Type B pancreatic cell (in vitro differentiated cells): ENCODE measurements around the gene PKN1. TPM values are rescaled to one million over a fixed set of nuclear protein-coding genes. Genes with fewer than 3 reads are reported as not detected.
"Not testable (repeated sequence)": the region's sequence is repeated elsewhere in the genome, so short reads cannot be mapped to it uniquely, and the experiment has no call there.

Source experiments
- DNase-seq: peaks from one replicate; pipeline ENCODE4 v3.0.0; 2021; ENCODE audit warnings: mixed read lengths; ENCODE audit not compliant: unreplicated experiment; ENCODE audit errors: extremely low spot score
- H3K27ac Mint-ChIP-seq: 2 replicates; pipeline ENCODE4 v1.8.0; 2021; ENCODE audit warnings: mild to moderate bottlenecking, mixed read lengths
- H3K27me3 Mint-ChIP-seq: 2 replicates; pipeline ENCODE4 v1.8.0; 2021; ENCODE audit warnings: mixed read lengths
- H3K36me3 Mint-ChIP-seq: 2 replicates; pipeline ENCODE4 v1.8.0; 2021; ENCODE audit warnings: mixed read lengths
- H3K4me1 Mint-ChIP-seq: one replicate; pipeline ENCODE4 v1.8.0; 2021; ENCODE audit warnings: mixed read lengths; ENCODE audit not compliant: unreplicated experiment
- H3K4me3 Mint-ChIP-seq: 2 replicates; pipeline ENCODE4 v1.8.0; 2021; ENCODE audit warnings: mild to moderate bottlenecking, mixed read lengths
- H3K9me3 Mint-ChIP-seq: 2 replicates; pipeline ENCODE4 v1.8.0; 2021; ENCODE audit warnings: mixed read lengths
- CTCF ChIP-seq: fragments of 200-600 bp; sonication (generic); conservative IDR thresholded peaks from 2 replicates; pipeline ENCODE4 v1.5.0; 2021; ENCODE audit warnings: antibody characterized with exemption, mild to moderate bottlenecking
- total RNA-seq: library from RNA; stranded (reverse); gene quantifications from 2 replicates; pipeline ENCODE4 v1.2.1, GENCODE V29; 2021; ENCODE audit warnings: low replicate concordance

Gene PKN1
- total RNA-seq, 1 donor from 2014 or later: 85.3 TPM

- TF ChIP-seq CTCF: no peak
- Mint-ChIP-seq H3K36me3 (peaks cover 25% of the 10 kb centered on the region), H3K9me3 (no peaks in the 10 kb centered on the region), H3K4me1 (no peaks in the 10 kb centered on the region), H3K27me3 (no peaks in the 10 kb centered on the region), H3K4me3 (no peak overlapping the region), H3K27ac (peak overlapping the region; percentile 75)
- DNase-seq: no peak
Observed at GRCh38 chr19:14449321-14449720, 16.2 kb downstream of the PKN1 start.

- Mint-ChIP-seq H3K4me1 (no peaks in the 10 kb centered on the region), H3K9me3 (no peaks in the 10 kb centered on the region), H3K27ac (no peak overlapping the region), H3K36me3 (peaks cover 25% of the 10 kb centered on the region), H3K4me3 (no peak overlapping the region), H3K27me3 (no peaks in the 10 kb centered on the region)
- DNase-seq: no peak
- no peak for TF ChIP-seq CTCF
Observed at GRCh38 chr19:14450168-14450874, 17.2 kb downstream of the PKN1 start.

- no peak for TF ChIP-seq CTCF
- Mint-ChIP-seq H3K4me3 (no peak overlapping the region), H3K9me3 (no peaks in the 10 kb centered on the region), H3K27me3 (no peaks in the 10 kb centered on the region), H3K4me1 (no peaks in the 10 kb centered on the region), H3K36me3 (peaks cover 25% of the 10 kb centered on the region), H3K27ac (no peak overlapping the region)
- no peak for DNase-seq
Observed at GRCh38 chr19:14450876-14451275, 17.8 kb downstream of the PKN1 start.

GRCh38 chr19:14452303-14452702 is 19.2 kb downstream of the PKN1 start:
- H3K4me1 Mint-ChIP-seq, H3K9me3 Mint-ChIP-seq, DNase-seq, H3K27ac Mint-ChIP-seq, H3K4me3 Mint-ChIP-seq, H3K27me3 Mint-ChIP-seq: not testable (repeated sequence)
- peaks cover 22% of the 10 kb centered on the region for H3K36me3 Mint-ChIP-seq

GRCh38 chr19:14459703-14460102 is 26.6 kb downstream of the PKN1 start:
- no peak for DNase-seq
- Mint-ChIP-seq H3K27ac (no peak overlapping the region), H3K4me3 (no peak overlapping the region), H3K9me3 (no peaks in the 10 kb centered on the region), H3K4me1 (no peaks in the 10 kb centered on the region), H3K36me3 (peaks cover 16% of the 10 kb centered on the region), H3K27me3 (no peaks in the 10 kb centered on the region)
- no peak for TF ChIP-seq CTCF

GRCh38 chr19:14460935-14461334 is 27.8 kb downstream of the PKN1 start:
- no peaks in the 10 kb centered on the region for H3K27me3 Mint-ChIP-seq
- no peak for TF ChIP-seq CTCF
- H3K4me3 Mint-ChIP-seq: no peak overlapping the region

GRCh38 chr19:14462401-14462800 is 29.3 kb downstream of the PKN1 start:
- H3K36me3 Mint-ChIP-seq: peaks cover 12% of the 10 kb centered on the region
- not testable (repeated sequence) for DNase-seq, H3K4me1 Mint-ChIP-seq, H3K27ac Mint-ChIP-seq, H3K9me3 Mint-ChIP-seq, H3K4me3 Mint-ChIP-seq, H3K27me3 Mint-ChIP-seq

More at GRCh38 chr19:14460935-14461334, 27.8 kb downstream of the PKN1 start:
- no peak for DNase-seq
- Mint-ChIP-seq H3K4me1 (no peaks in the 10 kb centered on the region), H3K9me3 (no peaks in the 10 kb centered on the region), H3K27ac (no peak overlapping the region), H3K36me3 (peaks cover 14% of the 10 kb centered on the region)
